Coronary artery (tissue), 2 donors: Measurements from ENCODE around the gene SH3BGR.
A peak's percentile ranks its signal among the peaks of the same experiment; 100 is the strongest.
"Not testable (repeated sequence)": the region's sequence is repeated elsewhere in the genome, so short reads cannot be mapped to it uniquely, and the experiment has no call there.

ENCODE experiments used
- DNase-seq: peaks from one replicate; pipeline ENCODE4 v3.0.0-alpha.2; 2017; ENCODE audit warnings: low spot score
- H3K27ac ChIP-seq, 2 donors: fragments of 200-600 bp; sonication (generic); one replicate each; pipeline ENCODE4 v1.5.1; 2016 to 2019
- H3K4me3 ChIP-seq: fragments of 200-600 bp; sonication (generic); 2 replicates; pipeline ENCODE4 v1.5.1; 2016; ENCODE audit warnings: mild to moderate bottlenecking, moderate library complexity
- CTCF ChIP-seq: fragments of 200-600 bp; sonication (generic); IDR thresholded peaks from one replicate; pipeline ENCODE4 v1.5.1; 2019; ENCODE audit warnings: antibody characterized with exemption

The SH3BGR gene

GRCh38 chr21:39451332-39452206 is at the start of gene SH3BGR:
Gene SH3BGR (plus strand): TSS chr21:39451970. CDS start chr21:39452097, 127 bp downstream.
- TF ChIP-seq CTCF: no peak
- DNase-seq: peak; percentile 91
- H3K4me3 ChIP-seq: peak within 1 kb of the TSS; percentile 68
- H3K27ac ChIP-seq: peak within 1 kb of the TSS; percentile 86 to 89

- DNase-seq: no peak
- Histone ChIP-seq H3K27ac (no peak overlapping the region), H3K4me3 (no peak overlapping the region)
- no peak for TF ChIP-seq CTCF
Measured at GRCh38 chr21:39406065-39406464, 45.7 kb upstream of the SH3BGR start.

GRCh38 chr21:39419204-39419603 is 32.6 kb upstream of the SH3BGR start:
- not testable (repeated sequence) for DNase-seq, H3K27ac ChIP-seq, H3K4me3 ChIP-seq

- H3K4me3 ChIP-seq: no peak overlapping the region
- H3K27ac ChIP-seq: no peak overlapping the region
- no peak for TF ChIP-seq CTCF
- DNase-seq: no peak
Measured at GRCh38 chr21:39422527-39423241, 29.1 kb upstream of the SH3BGR start.

- DNase-seq: no peak
- Histone ChIP-seq H3K4me3 (no peak overlapping the region), H3K27ac (no peak overlapping the region)
- no peak for TF ChIP-seq CTCF
Measured at GRCh38 chr21:39429445-39429844, 22.3 kb upstream of the SH3BGR start.

GRCh38 chr21:39430016-39430415 is 21.8 kb upstream of the SH3BGR start:
- Histone ChIP-seq H3K27ac (no peak overlapping the region), H3K4me3 (no peak overlapping the region)
- no peak for TF ChIP-seq CTCF
- no peak for DNase-seq

- TF ChIP-seq CTCF: no peak
Measured at GRCh38 chr21:39430457-39430856, 21.3 kb upstream of the SH3BGR start.

More at GRCh38 chr21:39430457-39430856, 21.3 kb upstream of the SH3BGR start:
- no peak overlapping the region for H3K4me3 ChIP-seq
- no peak for DNase-seq
- H3K27ac ChIP-seq: no peak overlapping the region
